Stomach (tissue), 4 donors: ENCODE data around the gene RFT1.

Experiments used
- EP300 ChIP-seq: sonication (generic); formaldehyde crosslinking; IDR thresholded peaks from one replicate; pipeline ENCODE4 v1.6.1; 2017; ENCODE audit warnings: antibody characterized with exemption
- POLR2A ChIP-seq, 4 donors: fragments of 450-650 bp; IDR thresholded peaks; one replicate each; pipeline ENCODE4 v1.6.1; 2016; ENCODE audit warnings: antibody characterized with exemption in 4 of 4, control low read depth in 2 of 4, mild to moderate bottlenecking in 1 of 4, moderate library complexity in 1 of 4
- TF ChIP-seq, protein P1 (sequence below), 7 experiments: fragments of 450-650 bp in 4 of 7; fragments of 200-600 bp in 3 of 7; sonication (generic) in 3 of 7; IDR thresholded peaks; one replicate each; pipeline ENCODE4 v1.5.1; 2016 to 2019; ENCODE audit warnings: antibody characterized with exemption in 7 of 7, control low read depth in 2 of 7, mild to moderate bottlenecking in 1 of 7

DNA sequence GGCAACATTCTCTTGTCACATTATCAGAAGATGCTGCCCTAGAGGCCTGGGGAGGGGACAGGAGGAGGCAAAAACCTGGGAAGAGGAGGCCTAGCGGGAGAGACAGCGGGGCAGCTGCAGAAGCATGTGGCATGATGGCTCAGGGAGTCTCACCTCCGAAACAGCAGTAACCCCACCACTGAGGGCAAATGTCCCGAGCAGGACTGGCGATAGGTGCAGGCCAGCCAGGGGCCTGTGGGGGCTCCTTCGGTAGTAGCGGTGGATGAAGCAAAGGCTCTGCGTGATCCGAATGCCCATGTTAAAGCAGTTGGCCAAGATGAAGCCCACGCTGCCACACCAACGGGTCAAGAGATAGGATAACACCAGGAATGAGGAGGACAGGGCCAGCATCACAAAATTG is 38.0 kb downstream of the RFT1 start:
- TF ChIP-seq, protein P1, sequence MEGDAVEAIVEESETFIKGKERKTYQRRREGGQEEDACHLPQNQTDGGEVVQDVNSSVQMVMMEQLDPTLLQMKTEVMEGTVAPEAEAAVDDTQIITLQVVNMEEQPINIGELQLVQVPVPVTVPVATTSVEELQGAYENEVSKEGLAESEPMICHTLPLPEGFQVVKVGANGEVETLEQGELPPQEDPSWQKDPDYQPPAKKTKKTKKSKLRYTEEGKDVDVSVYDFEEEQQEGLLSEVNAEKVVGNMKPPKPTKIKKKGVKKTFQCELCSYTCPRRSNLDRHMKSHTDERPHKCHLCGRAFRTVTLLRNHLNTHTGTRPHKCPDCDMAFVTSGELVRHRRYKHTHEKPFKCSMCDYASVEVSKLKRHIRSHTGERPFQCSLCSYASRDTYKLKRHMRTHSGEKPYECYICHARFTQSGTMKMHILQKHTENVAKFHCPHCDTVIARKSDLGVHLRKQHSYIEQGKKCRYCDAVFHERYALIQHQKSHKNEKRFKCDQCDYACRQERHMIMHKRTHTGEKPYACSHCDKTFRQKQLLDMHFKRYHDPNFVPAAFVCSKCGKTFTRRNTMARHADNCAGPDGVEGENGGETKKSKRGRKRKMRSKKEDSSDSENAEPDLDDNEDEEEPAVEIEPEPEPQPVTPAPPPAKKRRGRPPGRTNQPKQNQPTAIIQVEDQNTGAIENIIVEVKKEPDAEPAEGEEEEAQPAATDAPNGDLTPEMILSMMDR (IDR thresholded peaks at IDR 0.05) = no peak
- TF ChIP-seq POLR2A (IDR thresholded peaks at IDR 0.05) = no peak
- no peak for TF ChIP-seq EP300
